ENCODE data around the gene HNRNPA0. TPM values are rescaled to one million over a fixed set of nuclear protein-coding genes. Genes with fewer than 3 reads are reported as not detected.
"Not testable (repeated sequence)": the region's sequence is repeated elsewhere in the genome, so short reads cannot be mapped to it uniquely, and the experiment has no call there.

The HNRNPA0 gene
- total RNA-seq, 3 donors from 2014 or later (not counting 1 experiment from before 2014, with no cell fraction given), result 31.5 to 35.9 (median 33.5) TPM

GRCh38 chr5:137778772-137779564, 24.8 kb upstream of the HNRNPA0 start:
- no peaks in the 10 kb centered on the region for H3K27me3 ChIP-seq (ENCODE audit: control insufficient read depth, insufficient read depth, low read length)
- H3K4me3 ChIP-seq (ENCODE audit: low read length), result no peak overlapping the region
- H3K27ac ChIP-seq (ENCODE audit: low read length), result no peak overlapping the region
- TF ChIP-seq, protein P1, sequence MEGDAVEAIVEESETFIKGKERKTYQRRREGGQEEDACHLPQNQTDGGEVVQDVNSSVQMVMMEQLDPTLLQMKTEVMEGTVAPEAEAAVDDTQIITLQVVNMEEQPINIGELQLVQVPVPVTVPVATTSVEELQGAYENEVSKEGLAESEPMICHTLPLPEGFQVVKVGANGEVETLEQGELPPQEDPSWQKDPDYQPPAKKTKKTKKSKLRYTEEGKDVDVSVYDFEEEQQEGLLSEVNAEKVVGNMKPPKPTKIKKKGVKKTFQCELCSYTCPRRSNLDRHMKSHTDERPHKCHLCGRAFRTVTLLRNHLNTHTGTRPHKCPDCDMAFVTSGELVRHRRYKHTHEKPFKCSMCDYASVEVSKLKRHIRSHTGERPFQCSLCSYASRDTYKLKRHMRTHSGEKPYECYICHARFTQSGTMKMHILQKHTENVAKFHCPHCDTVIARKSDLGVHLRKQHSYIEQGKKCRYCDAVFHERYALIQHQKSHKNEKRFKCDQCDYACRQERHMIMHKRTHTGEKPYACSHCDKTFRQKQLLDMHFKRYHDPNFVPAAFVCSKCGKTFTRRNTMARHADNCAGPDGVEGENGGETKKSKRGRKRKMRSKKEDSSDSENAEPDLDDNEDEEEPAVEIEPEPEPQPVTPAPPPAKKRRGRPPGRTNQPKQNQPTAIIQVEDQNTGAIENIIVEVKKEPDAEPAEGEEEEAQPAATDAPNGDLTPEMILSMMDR (IDR thresholded peaks at IDR 0.05), result peak; percentile 76
- H3K9me3 Mint-ChIP-seq, result no peaks in the 10 kb centered on the region
- intact Hi-C loops (cut with micrococcal nuclease), result loop anchor here (1.0 to 10.0 kb wide), 2 partner anchors 106 to 354 kb away; partner anchors contain the start of gene PKD2L2
- H3K4me1 Mint-ChIP-seq, result no peaks in the 10 kb centered on the region
- H3K36me3 ChIP-seq (ENCODE audit: control insufficient read depth, insufficient read depth, low read length), result no peaks in the 10 kb centered on the region
- DNase-seq (peak in 1 of 2 donors; percentile 60), ATAC-seq (no peak)
- no peaks in the 10 kb centered on the region for H3K36me3 Mint-ChIP-seq
- H3K4me3 Mint-ChIP-seq, result no peak overlapping the region
- WGBS (ENCODE audit: insufficient coverage), result 43% methylated on average over 2 of the region's 2 CpGs
- no peaks in the 10 kb centered on the region for H3K27me3 Mint-ChIP-seq (ENCODE audit: low read depth in 2 of 2)
- H3K27ac Mint-ChIP-seq, result no peak overlapping the region
- H3K9me3 ChIP-seq (ENCODE audit: control insufficient read depth, insufficient read depth, low read length), result no peaks in the 10 kb centered on the region
- H3K4me1 ChIP-seq (ENCODE audit: control insufficient read depth, insufficient read depth, low read length), result no peaks in the 10 kb centered on the region

DNA sequence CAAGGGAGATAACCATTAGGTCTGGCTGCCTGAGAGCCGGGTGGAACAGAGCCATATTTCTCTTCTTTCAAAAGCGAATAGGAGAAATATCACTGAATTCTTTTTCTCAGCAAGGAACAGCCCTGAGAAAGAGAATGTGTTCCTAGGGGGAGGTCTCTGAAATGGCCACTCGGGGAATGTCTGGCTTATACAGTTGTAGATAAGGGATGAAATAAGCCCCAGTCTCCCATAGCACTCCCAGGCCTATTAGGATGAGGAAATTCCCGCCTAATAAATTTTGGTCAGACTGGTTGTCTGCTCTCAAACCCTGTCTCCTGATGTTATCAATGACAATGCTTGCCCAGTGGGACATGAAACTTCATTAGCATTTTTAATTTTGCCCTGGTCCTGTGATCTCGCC, 13.8 kb upstream of the HNRNPA0 start:
- DNase-seq; H3K27me3 ChIP-seq (ENCODE audit: control insufficient read depth, insufficient read depth, low read length); H3K36me3 ChIP-seq (ENCODE audit: control insufficient read depth, insufficient read depth, low read length); H3K9me3 Mint-ChIP-seq; H3K4me1 Mint-ChIP-seq; H3K4me3 Mint-ChIP-seq; H3K27ac Mint-ChIP-seq; intact Hi-C loops (cut with micrococcal nuclease); ATAC-seq; H3K27ac ChIP-seq (ENCODE audit: low read length); H3K4me1 ChIP-seq (ENCODE audit: control insufficient read depth, insufficient read depth, low read length); H3K4me3 ChIP-seq (ENCODE audit: low read length): not testable (repeated sequence)
- Mint-ChIP-seq H3K36me3 (peaks cover 21% of the 10 kb centered on the region), H3K27me3 (ENCODE audit: low read depth in 2 of 2) (peaks cover 0 to 16% of the 10 kb centered on the region in 2 donors)
- peaks cover 12% of the 10 kb centered on the region for H3K9me3 ChIP-seq (ENCODE audit: control insufficient read depth, insufficient read depth, low read length)
- WGBS (ENCODE audit: insufficient coverage), result 96% methylated on average over 5 of the region's 5 CpGs

GRCh38 chr5:137761566-137761965, 7.4 kb upstream of the HNRNPA0 start:
- Histone ChIP-seq H3K4me1 (ENCODE audit: control insufficient read depth, insufficient read depth, low read length) (no peaks in the 10 kb centered on the region), H3K36me3 (ENCODE audit: control insufficient read depth, insufficient read depth, low read length) (no peaks in the 10 kb centered on the region), H3K9me3 (ENCODE audit: control insufficient read depth, insufficient read depth, low read length) (no peaks in the 10 kb centered on the region), H3K27ac (ENCODE audit: low read length) (no peak overlapping the region), H3K27me3 (ENCODE audit: control insufficient read depth, insufficient read depth, low read length) (no peaks in the 10 kb centered on the region), H3K4me3 (ENCODE audit: low read length) (no peak overlapping the region)
- TF ChIP-seq, protein P1 (IDR thresholded peaks at IDR 0.05), result no peak
- Mint-ChIP-seq H3K27ac (no peak overlapping the region), H3K4me3 (no peak overlapping the region), H3K4me1 (no peaks in the 10 kb centered on the region), H3K36me3 (no peaks in the 10 kb centered on the region), H3K9me3 (no peaks in the 10 kb centered on the region), H3K27me3 (ENCODE audit: low read depth in 2 of 2) (peaks cover 0 to under 1% of the 10 kb centered on the region in 2 donors)
- no peak for ATAC-seq
- 100% methylated on average over 2 of the region's 3 CpGs for WGBS (ENCODE audit: insufficient coverage)
- intact Hi-C loops (cut with micrococcal nuclease), result no loop called here
- no peak for DNase-seq

DNA sequence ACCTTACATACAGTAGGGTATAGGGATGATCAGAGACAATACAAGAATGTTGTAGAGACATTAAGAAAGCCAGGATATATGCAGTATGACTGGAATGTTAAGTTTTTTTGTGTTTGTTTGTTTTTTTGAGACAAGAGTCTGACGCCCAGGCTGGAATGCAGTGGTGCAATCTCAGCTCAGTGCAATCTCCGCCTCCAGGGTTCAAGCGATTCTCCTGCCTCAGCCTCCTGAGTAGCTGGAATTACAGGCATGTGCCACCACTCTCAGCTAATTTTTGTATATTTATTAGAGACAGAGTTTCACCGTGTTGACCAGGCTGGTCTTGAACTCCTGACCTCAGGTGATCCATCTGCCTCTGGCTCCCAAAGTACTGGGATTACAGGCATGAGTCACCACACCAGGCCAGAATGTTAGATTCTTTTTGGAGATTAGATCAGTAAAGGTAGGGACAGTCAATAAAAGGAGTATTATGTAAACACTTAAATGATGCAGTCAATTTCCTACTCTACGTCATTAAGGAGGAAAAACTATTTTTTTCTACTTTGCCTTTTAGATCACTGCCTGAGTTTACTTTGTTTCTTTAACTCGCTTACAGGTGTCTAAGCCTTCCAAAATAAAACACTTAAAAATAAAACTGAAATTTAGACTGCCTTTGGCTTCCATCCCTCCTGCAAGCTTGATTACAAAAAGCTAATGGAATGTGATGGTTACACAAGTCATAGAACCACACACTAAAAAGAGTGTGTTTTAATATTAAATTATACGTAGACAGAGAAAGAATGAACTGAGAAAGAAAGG, 6.8 kb upstream of the HNRNPA0 start:
- H3K36me3 Mint-ChIP-seq, result no peaks in the 10 kb centered on the region
- intact Hi-C loops (cut with micrococcal nuclease), result no loop called here
- Histone ChIP-seq H3K9me3 (ENCODE audit: control insufficient read depth, insufficient read depth, low read length) (no peaks in the 10 kb centered on the region), H3K27ac (ENCODE audit: low read length) (no peak overlapping the region), H3K4me3 (ENCODE audit: low read length) (no peak overlapping the region), H3K36me3 (ENCODE audit: control insufficient read depth, insufficient read depth, low read length) (no peaks in the 10 kb centered on the region), H3K27me3 (ENCODE audit: control insufficient read depth, insufficient read depth, low read length) (no peaks in the 10 kb centered on the region), H3K4me1 (ENCODE audit: control insufficient read depth, insufficient read depth, low read length) (no peaks in the 10 kb centered on the region)
- H3K4me1 Mint-ChIP-seq, result no peaks in the 10 kb centered on the region
- no peak overlapping the region for H3K27ac Mint-ChIP-seq
- H3K9me3 Mint-ChIP-seq, result no peaks in the 10 kb centered on the region
- H3K27me3 Mint-ChIP-seq (ENCODE audit: low read depth in 2 of 2), result peaks cover 0 to 3% of the 10 kb centered on the region in 2 donors
- no peak for ATAC-seq
- no peak overlapping the region for H3K4me3 Mint-ChIP-seq
- 94% methylated on average over 7 of the region's 7 CpGs for WGBS (ENCODE audit: insufficient coverage)
- DNase-seq, result no peak
- TF ChIP-seq, protein P1 (IDR thresholded peaks at IDR 0.05), result no peak

All from natural killer cell (primary cell).